ENCODE data around the gene ZNF578.

GRCh38 chr19:52533901-52534300 lies 80.5 kb downstream of the ZNF578 start:
- TF ChIP-seq CTCF (IDR thresholded peaks at IDR 0.05) (no peak), POLR2A (IDR thresholded peaks at IDR 0.05) (no peak), EP300 (IDR thresholded peaks at IDR 0.05) (no peak)

All from ovary (tissue), 3 donors.